Lower leg skin (tissue), 4 donors: ENCODE results near the gene PNN. TPM values are rescaled to one million over a fixed set of nuclear protein-coding genes. Genes with fewer than 3 reads are reported as not detected.
"Not testable (repeated sequence)": the region's sequence is repeated elsewhere in the genome, so short reads cannot be mapped to it uniquely, and the experiment has no call there.

ENCODE experiments used
- DNase-seq, 2 donors: peaks; one replicate each; pipeline ENCODE4 v3.0.0-alpha.2; 2019; ENCODE audit warnings: low spot score in 2 of 2
- H3K4me3 ChIP-seq: fragments of 200-600 bp; sonication (generic); 2 replicates; pipeline ENCODE4 v1.5.1; 2017; ENCODE audit warnings: mild to moderate bottlenecking, low read depth; ENCODE audit not compliant: poor library complexity, severe bottlenecking
- CTCF ChIP-seq, 3 donors: fragments of 450-650 bp; IDR thresholded peaks; one replicate each; pipeline ENCODE4 v1.5.1; 2016; ENCODE audit warnings: antibody characterized with exemption in 3 of 3, mild to moderate bottlenecking in 3 of 3, moderate library complexity in 2 of 3
- POLR2A ChIP-seq, 2 donors: fragments of 450-650 bp; IDR thresholded peaks; one replicate each; pipeline ENCODE4 v1.6.1; 2016 to 2017; ENCODE audit warnings: antibody characterized with exemption in 2 of 2, mild to moderate bottlenecking in 1 of 2, moderate library complexity in 1 of 2
- WGBS, 2 donors: methylation state at CpG; one replicate each; pipeline ENCODE4 v1.1.5; 2018; 5-methylcytosine and 5-hydroxymethylcytosine counted together
- intact Hi-C: fragments of 100-400 bp; cut with DNase I; formaldehyde crosslinking; loops from one replicate; pipeline ENCODE4 v1.15.0; 2023; ENCODE audit warnings: low total_unique reads
- total RNA-seq, 4 donors: library from RNA; depleted of rRNA; stranded (reverse); fragments of >200 nt; gene quantifications; one replicate each; pipeline ENCODE4 v1.1.0, GENCODE V29; 2016

Gene PNN
- total RNA-seq, 4 donors from 2014 or later = 15.3 to 31.3 (median 25.8) TPM

- TF ChIP-seq CTCF (IDR thresholded peaks at IDR 0.05) = no peak
- no peak for TF ChIP-seq POLR2A (IDR thresholded peaks at IDR 0.05)
- no peak overlapping the region for H3K4me3 ChIP-seq
- WGBS, 2 donors = 62 to 79% methylated on average over 5 of the region's 5 CpGs
- no peak for DNase-seq
- intact Hi-C loops = no loop called here
Observed at GRCh38 chr14:39230416-39231035, 55.5 kb downstream of the PNN start.

DNA sequence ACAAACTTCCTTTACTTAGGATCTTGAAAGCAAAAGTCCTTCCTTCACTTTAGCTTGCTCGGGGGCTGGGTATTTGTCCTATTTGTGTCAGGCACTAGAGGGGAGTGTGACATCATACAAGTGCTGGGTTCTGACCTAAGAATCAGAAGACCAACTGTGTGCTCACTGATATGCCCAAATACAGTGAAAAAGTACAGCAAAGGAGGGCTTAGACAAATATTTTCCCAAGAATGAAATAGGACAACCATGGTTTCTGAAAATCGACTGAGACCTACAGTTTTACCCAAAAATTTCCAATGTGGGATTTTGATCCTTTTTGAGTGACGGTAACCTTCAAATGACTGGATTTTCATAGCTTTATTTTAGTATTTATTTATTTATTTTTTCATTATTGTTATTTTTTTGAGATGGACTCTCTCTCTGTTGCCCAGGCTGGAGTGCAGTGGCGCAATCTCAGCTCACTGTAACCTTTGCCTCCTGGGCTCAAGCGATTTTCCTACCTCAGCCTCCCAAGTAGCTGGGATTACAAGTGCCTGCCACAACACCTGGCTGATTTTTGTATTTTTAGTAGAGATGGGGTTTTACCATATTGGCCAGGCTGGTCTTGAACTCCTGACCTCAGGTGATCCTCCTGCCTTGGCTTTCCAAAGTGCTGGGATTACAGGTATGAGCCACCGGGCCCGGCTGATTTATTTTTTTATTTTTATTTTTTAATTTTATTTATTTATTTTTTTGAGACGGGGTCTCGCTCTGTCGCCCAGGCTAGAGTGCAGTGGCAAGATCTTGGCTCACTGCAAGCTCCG is 56.9 kb downstream of the PNN start:
- DNase-seq, intact Hi-C loops: not testable (repeated sequence)
- 89 to 91% methylated on average over 11 of the region's 11 CpGs for WGBS, 2 donors

More for the DNA sequence above, 56.9 kb downstream of the PNN start:
- not testable (repeated sequence) for H3K4me3 ChIP-seq

Other genes with a start within 250 kb of the PNN start
- gene SEC23A, start 72.0 kb upstream of the PNN start, total RNA-seq = 10 to 100 TPM; 24.4 to 64.4 (median 41.3) TPM
- 10 to 100 TPM; 14.8 to 25.7 (median 23.6) TPM for gene GEMIN2, start 60.9 kb upstream of the PNN start, total RNA-seq
- gene TRAPPC6B, start 4.9 kb upstream of the PNN start, total RNA-seq = 10 to 100 TPM; 18.1 to 32.8 (median 24.2) TPM
- gene MIA2, start 58.7 kb downstream of the PNN start, total RNA-seq = 10 to 100 TPM; 14.0 to 19.5 (median 15.8) TPM